HEK293 (cell line): ENCODE results near the gene CHST5.

Source experiments
- HOXA7 ChIP-seq: sonication (generic); formaldehyde crosslinking; IDR thresholded peaks from 2 replicates; pipeline ENCODE4 v1.8.1; 2022; ENCODE audit warnings: missing genetic modification reagents, borderline replicate concordance
- ZNF133 ChIP-seq: fragments of 450-650 bp; formaldehyde crosslinking; IDR thresholded peaks from 2 replicates; pipeline ENCODE4 v1.5.1; 2016; ENCODE audit warnings: missing biosample characterization, missing genetic modification characterization
- ZNF239 ChIP-seq: fragments of 450-650 bp; formaldehyde crosslinking; IDR thresholded peaks from 2 replicates; pipeline ENCODE4 v1.5.1; 2016; ENCODE audit warnings: missing biosample characterization, missing genetic modification characterization
- ZNF302 ChIP-seq: fragments of 450-650 bp; formaldehyde crosslinking; IDR thresholded peaks from 2 replicates; pipeline ENCODE4 v1.5.1; 2016; ENCODE audit warnings: missing biosample characterization, missing genetic modification characterization, low read depth
- ZNF354C ChIP-seq: fragments of 450-650 bp; formaldehyde crosslinking; IDR thresholded peaks from 2 replicates; pipeline ENCODE4 v1.5.1; 2016; ENCODE audit warnings: missing biosample characterization, missing genetic modification characterization, low read depth, borderline replicate concordance
- ZNF529 ChIP-seq: fragments of 450-650 bp; formaldehyde crosslinking; IDR thresholded peaks from 2 replicates; pipeline ENCODE4 v1.5.1; 2017; ENCODE audit warnings: missing genetic modification characterization, missing biosample characterization; ENCODE audit not compliant: insufficient replicate concordance
- ZNF623 ChIP-seq: fragments of 450-650 bp; formaldehyde crosslinking; IDR thresholded peaks from 2 replicates; pipeline ENCODE4 v1.5.1; 2016; ENCODE audit warnings: missing biosample characterization, missing genetic modification characterization
- TF ChIP-seq, protein P1 (sequence below): fragments of 450-650 bp; formaldehyde crosslinking; IDR thresholded peaks from 2 replicates; pipeline ENCODE4 v1.5.1; 2016; ENCODE audit warnings: missing biosample characterization, missing genetic modification characterization
- TF ChIP-seq, protein P2 (sequence below): fragments of 450-650 bp; formaldehyde crosslinking; IDR thresholded peaks from 2 replicates; pipeline ENCODE4 v1.5.1; 2016; ENCODE audit warnings: missing biosample characterization, missing genetic modification characterization

DNA sequence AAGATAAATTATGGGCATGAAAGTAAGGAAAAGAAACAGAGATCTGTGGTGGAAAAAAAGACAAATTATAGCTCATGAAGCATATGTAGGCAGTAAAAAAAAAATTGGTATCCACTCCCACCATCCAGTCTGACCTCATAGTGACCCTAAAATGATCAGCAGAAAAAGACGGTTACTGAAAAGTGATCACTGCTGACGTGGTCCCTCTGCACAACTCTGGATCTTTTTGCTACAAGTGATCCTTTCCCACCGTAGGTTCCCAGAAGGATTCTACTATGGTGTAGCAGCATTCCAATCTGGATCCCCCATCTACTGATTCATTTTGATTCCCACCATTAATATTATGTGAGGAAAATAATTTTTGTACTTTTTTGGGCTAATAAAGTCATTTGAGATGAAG lies 29.8 kb downstream of the CHST5 start:
- no peak for TF ChIP-seq HOXA7 (CRISPR knock-in tag)
- no peak for TF ChIP-seq ZNF354C (tag by site-specific recombination)
- TF ChIP-seq, protein P1, sequence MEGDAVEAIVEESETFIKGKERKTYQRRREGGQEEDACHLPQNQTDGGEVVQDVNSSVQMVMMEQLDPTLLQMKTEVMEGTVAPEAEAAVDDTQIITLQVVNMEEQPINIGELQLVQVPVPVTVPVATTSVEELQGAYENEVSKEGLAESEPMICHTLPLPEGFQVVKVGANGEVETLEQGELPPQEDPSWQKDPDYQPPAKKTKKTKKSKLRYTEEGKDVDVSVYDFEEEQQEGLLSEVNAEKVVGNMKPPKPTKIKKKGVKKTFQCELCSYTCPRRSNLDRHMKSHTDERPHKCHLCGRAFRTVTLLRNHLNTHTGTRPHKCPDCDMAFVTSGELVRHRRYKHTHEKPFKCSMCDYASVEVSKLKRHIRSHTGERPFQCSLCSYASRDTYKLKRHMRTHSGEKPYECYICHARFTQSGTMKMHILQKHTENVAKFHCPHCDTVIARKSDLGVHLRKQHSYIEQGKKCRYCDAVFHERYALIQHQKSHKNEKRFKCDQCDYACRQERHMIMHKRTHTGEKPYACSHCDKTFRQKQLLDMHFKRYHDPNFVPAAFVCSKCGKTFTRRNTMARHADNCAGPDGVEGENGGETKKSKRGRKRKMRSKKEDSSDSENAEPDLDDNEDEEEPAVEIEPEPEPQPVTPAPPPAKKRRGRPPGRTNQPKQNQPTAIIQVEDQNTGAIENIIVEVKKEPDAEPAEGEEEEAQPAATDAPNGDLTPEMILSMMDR (tag by site-specific recombination) = no peak
- no peak for TF ChIP-seq ZNF133 (tag by site-specific recombination)
- TF ChIP-seq, protein P2, sequence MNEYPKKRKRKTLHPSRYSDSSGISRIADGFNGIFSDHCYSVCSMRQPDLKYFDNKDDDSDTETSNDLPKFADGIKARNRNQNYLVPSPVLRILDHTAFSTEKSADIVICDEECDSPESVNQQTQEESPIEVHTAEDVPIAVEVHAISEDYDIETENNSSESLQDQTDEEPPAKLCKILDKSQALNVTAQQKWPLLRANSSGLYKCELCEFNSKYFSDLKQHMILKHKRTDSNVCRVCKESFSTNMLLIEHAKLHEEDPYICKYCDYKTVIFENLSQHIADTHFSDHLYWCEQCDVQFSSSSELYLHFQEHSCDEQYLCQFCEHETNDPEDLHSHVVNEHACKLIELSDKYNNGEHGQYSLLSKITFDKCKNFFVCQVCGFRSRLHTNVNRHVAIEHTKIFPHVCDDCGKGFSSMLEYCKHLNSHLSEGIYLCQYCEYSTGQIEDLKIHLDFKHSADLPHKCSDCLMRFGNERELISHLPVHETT (tag by site-specific recombination) = no peak
- no peak for TF ChIP-seq ZNF302 (tag by site-specific recombination)
- no peak for TF ChIP-seq ZNF623 (tag by site-specific recombination)
- TF ChIP-seq ZNF529 (tag by site-specific recombination) = no peak
- TF ChIP-seq ZNF239 (tag by site-specific recombination) = no peak
